HepG2 (cell line): ENCODE measurements around the gene HTRA1. TPM values are rescaled to one million over a fixed set of nuclear protein-coding genes. Genes with fewer than 3 reads are reported as not detected.

Experiments
- ATAC-seq: fragments of 200-7000 bp; cut with Tn5 transposase; 3 replicates; pipeline ENCODE4 v1.9.1; 2020; ENCODE audit warnings: mild to moderate bottlenecking, moderate library complexity
- BruUV-seq: library from RNA; stranded (reverse); fragments of 400-500 nt; replicated peaks from 2 replicates; lab custom pipeline; 2021; lab: Mats Ljungman, UMichigan
- CTCF ChIA-PET: fragments of 300-600 bp; formaldehyde crosslinking; extraction: SDS; loops from one replicate; lab custom pipeline; 2021; ENCODE audit warnings: low total read pairs, inconsistent platforms, low intra/inter-chr PET ratio; lab: Yijun Ruan, JAX
- POLR2A ChIA-PET: fragments of 350-600 bp; sonication (Branson Sonifier 250); formaldehyde crosslinking; loops from one replicate; lab custom pipeline; 2020; ENCODE audit warnings: antibody characterized with exemption, inconsistent platforms; lab: Yijun Ruan, JAX
- DNase-seq: peaks from one replicate; pipeline ENCODE4 v3.0.0-alpha.2; 2015; ENCODE audit warnings: low spot score
- FAIRE-seq: peaks from 3 replicates; lab custom pipeline; 2011; peaks lifted over from hg19 to GRCh38; lab: Jason Lieb, UNC
- H2AFZ ChIP-seq: one replicate; pipeline ENCODE4 v1.6.1; 2011; ENCODE audit warnings: low read length, inconsistent platforms
- H3K27ac ChIP-seq: fragments of 300-600 bp; 3 replicates; pipeline ENCODE4 v1.8.0; 2011; ENCODE audit warnings: mixed run types, mild to moderate bottlenecking, mixed read lengths, low read length, inconsistent platforms; ENCODE audit not compliant: insufficient read depth; ENCODE audit errors: extremely low read length
- H3K27me3 ChIP-seq, 2 experiments: fragments of 200-600 bp in 1 of 2; 2 replicates in 1 of 2; 3 replicates in 1 of 2; pipeline versions ENCODE4 v1.6.0 to v1.8.0; 2011; ENCODE audit warnings: low read length in 2 of 2, mild to moderate bottlenecking in 2 of 2, moderate library complexity in 2 of 2, inconsistent platforms in 1 of 2; ENCODE audit not compliant: insufficient read depth in 2 of 2, control insufficient read depth in 1 of 2
- H3K36me3 ChIP-seq, 2 experiments: fragments of 200-600 bp in 1 of 2; replicated peaks in 1 of 2; 2 replicates in 1 of 2; 3 replicates in 1 of 2; pipeline versions ENCODE4 v1.5.1 to v1.8.0; 2011; ENCODE audit warnings: low read length in 2 of 2, inconsistent platforms in 1 of 2; ENCODE audit not compliant: insufficient read depth in 2 of 2, control insufficient read depth in 1 of 2
- H3K4me1 ChIP-seq: 2 replicates; pipeline ENCODE4 v1.5.1; 2012; ENCODE audit warnings: low read length, inconsistent platforms; ENCODE audit not compliant: insufficient read depth
- H3K4me2 ChIP-seq: 2 replicates; pipeline ENCODE4 v1.6.0; 2011; ENCODE audit warnings: low read depth, low read length, inconsistent platforms
- H3K4me3 ChIP-seq, 3 experiments: fragments of 200-600 bp in 1 of 3; sonication (generic), shearing (Covaris generic) in 1 of 3; replicated peaks in 1 of 3; 2 replicates each; pipeline ENCODE4 v1.5.1; 2011 to 2016; ENCODE audit warnings: low read length in 3 of 3, inconsistent platforms in 2 of 3, low read depth in 2 of 3, mild to moderate bottlenecking in 2 of 3, control low read depth in 1 of 3, mixed read lengths in 1 of 3; ENCODE audit not compliant: insufficient read depth in 1 of 3
- H3K79me2 ChIP-seq: one replicate; pipeline ENCODE4 v1.6.1; 2011; ENCODE audit warnings: low read length, inconsistent platforms; ENCODE audit not compliant: insufficient read depth
- H3K9ac ChIP-seq: 2 replicates; pipeline ENCODE4 v1.6.0; 2011; ENCODE audit warnings: mild to moderate bottlenecking, low read depth, low read length, inconsistent platforms; ENCODE audit not compliant: insufficient read depth
- H3K9me3 ChIP-seq: 2 replicates; pipeline ENCODE4 v1.5.1; 2012; ENCODE audit warnings: mild to moderate bottlenecking, low read length
- H4K20me1 ChIP-seq: 2 replicates; pipeline ENCODE4 v1.6.0; 2011; ENCODE audit warnings: inconsistent platforms, mild to moderate bottlenecking, low read length, moderate library complexity; ENCODE audit not compliant: insufficient read depth
- KLF6 ChIP-seq: IDR thresholded peaks from 2 replicates; pipeline ENCODE4 v1.8.0; 2016; ENCODE audit warnings: missing biosample characterization, missing genetic modification reagents
- XRCC5 ChIP-seq: fragments of 200-400 bp; formaldehyde crosslinking; optimal IDR thresholded peaks from 2 replicates; pipeline ENCODE3; 2017; ENCODE audit warnings: mild to moderate bottlenecking, low read length
- ZBTB38 ChIP-seq: sonication (generic); formaldehyde crosslinking; IDR thresholded peaks from 2 replicates; pipeline ENCODE4 v1.5.1; 2020; ENCODE audit warnings: mild to moderate bottlenecking, missing genetic modification reagents
- ZFP82 ChIP-seq: sonication (generic); formaldehyde crosslinking; IDR thresholded peaks from 2 replicates; pipeline ENCODE4 v1.5.1; 2020; ENCODE audit warnings: mild to moderate bottlenecking, missing genetic modification reagents, borderline replicate concordance
- ZNF33A ChIP-seq: sonication (generic); formaldehyde crosslinking; IDR thresholded peaks from 2 replicates; pipeline ENCODE4 v1.5.1; 2020; ENCODE audit warnings: missing genetic modification reagents, mild to moderate bottlenecking, moderate library complexity, borderline replicate concordance
- ZNF569 ChIP-seq: sonication (generic); formaldehyde crosslinking; IDR thresholded peaks from 2 replicates; pipeline ENCODE4 v1.5.0; 2020; ENCODE audit warnings: mild to moderate bottlenecking, missing genetic modification reagents, moderate library complexity, borderline replicate concordance
- ZNF790 ChIP-seq: sonication (generic); formaldehyde crosslinking; IDR thresholded peaks from 2 replicates; pipeline ENCODE4 v1.8.0; 2022; ENCODE audit warnings: missing genetic modification reagents, mild to moderate bottlenecking, borderline replicate concordance
- ZSCAN29 ChIP-seq: sonication (generic); formaldehyde crosslinking; conservative IDR thresholded peaks from 2 replicates; pipeline ENCODE4 v1.4.0; 2020; ENCODE audit warnings: mild to moderate bottlenecking, missing genetic modification reagents
- WGBS: methylation state at CpG from one replicate; pipeline ENCODE4 v1.1.6; 2017; ENCODE audit warnings: low lambda C conversion rate; 5-methylcytosine and 5-hydroxymethylcytosine counted together
- in situ Hi-C: cut with HindIII; loops from 2 replicates; pipeline ENCODE4 v1.10.0; 2017; ENCODE audit warnings: low pct_unique_long_range_greater_than_20kb; ENCODE audit not compliant: extremely low pct_ligation_motif_present
- intact Hi-C: fragments of 100-400 bp; cut with micrococcal nuclease; formaldehyde crosslinking; loops from one replicate; pipeline ENCODE4 v1.10.0; 2022; ENCODE audit not compliant: unreplicated experiment
- polyA plus RNA-seq, 8 experiments: library from polyadenylated mRNA; depleted of rRNA in 3 of 8; stranded (reverse) in 7 of 8; unstranded in 1 of 8; fragments of >200 nt; fragmentation: Illumina TruSeq in 4 of 8; extraction: Trizol in 4 of 8; gene quantifications; 2 replicates each; pipeline versions ENCODE4 v1.2.1 to v1.2.3, GENCODE V29; 2011 to 2016; ENCODE audit warnings: low read depth in 4 of 8, missing spikeins in 1 of 8, mixed read lengths in 1 of 8; ENCODE audit not compliant: insufficient read depth in 1 of 8
- total RNA-seq, 5 experiments: library from RNA; depleted of rRNA; stranded (reverse); fragments of >200 nt; fragmentation: Illumina TruSeq; extraction: Trizol; gene quantifications; 2 replicates each; pipeline ENCODE4 v1.2.3, GENCODE V29; 2016; ENCODE audit warnings: low read depth in 1 of 5
- TF ChIP-seq, protein P1 (sequence below): sonication (generic); formaldehyde crosslinking; IDR thresholded peaks from 2 replicates; pipeline ENCODE4 v1.4.0; 2020; ENCODE audit warnings: missing genetic modification reagents, low read depth, mild to moderate bottlenecking, borderline replicate concordance
- TF ChIP-seq, protein P2 (sequence below): sonication (generic); formaldehyde crosslinking; IDR thresholded peaks from 2 replicates; pipeline ENCODE4 v1.4.0; 2020; ENCODE audit warnings: missing genetic modification reagents
- TF ChIP-seq, protein P3 (sequence below): sonication (generic); formaldehyde crosslinking; IDR thresholded peaks from 2 replicates; pipeline ENCODE4 v1.4.0; 2020; ENCODE audit warnings: missing genetic modification reagents, borderline replicate concordance
- TF ChIP-seq, protein P4 (sequence below): sonication (generic); formaldehyde crosslinking; IDR thresholded peaks from 2 replicates; pipeline ENCODE4 v1.5.0; 2020; ENCODE audit warnings: mild to moderate bottlenecking, missing genetic modification reagents

The HTRA1 gene
- total and polyA plus RNA-seq, 2 of the 13 experiments (the other 11 are each of a cell fraction or from before 2014, with no cell fraction given): 0.11 to 0.40 TPM

- WGBS: 30% methylated on average over 3 of the region's 3 CpGs
- H3K79me2 ChIP-seq: no peaks in the 10 kb centered on the region
- no peak for DNase-seq
- no peaks in the 10 kb centered on the region for H3K36me3 ChIP-seq
- H2AFZ ChIP-seq: no peak overlapping the region
- TF ChIP-seq, protein P1, sequence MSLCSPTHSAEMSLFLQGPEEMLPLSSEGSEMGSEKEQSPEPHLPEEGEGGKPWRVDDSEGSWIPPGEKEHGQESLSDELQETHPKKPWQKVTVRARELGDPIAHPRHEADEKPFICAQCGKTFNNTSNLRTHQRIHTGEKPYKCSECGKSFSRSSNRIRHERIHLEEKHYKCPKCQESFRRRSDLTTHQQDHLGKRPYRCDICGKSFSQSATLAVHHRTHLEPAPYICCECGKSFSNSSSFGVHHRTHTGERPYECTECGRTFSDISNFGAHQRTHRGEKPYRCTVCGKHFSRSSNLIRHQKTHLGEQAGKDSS: no peak
- TF ChIP-seq ZSCAN29 (CRISPR knock-in tag) (no peak), KLF6 (CRISPR knock-in tag) (no peak), ZNF790 (no peak), ZNF33A (CRISPR knock-in tag) (no peak), ZBTB38 (no peak), XRCC5 (no peak), ZFP82 (CRISPR knock-in tag) (no peak), ZNF569 (CRISPR knock-in tag) (no peak)
- TF ChIP-seq, protein P2, sequence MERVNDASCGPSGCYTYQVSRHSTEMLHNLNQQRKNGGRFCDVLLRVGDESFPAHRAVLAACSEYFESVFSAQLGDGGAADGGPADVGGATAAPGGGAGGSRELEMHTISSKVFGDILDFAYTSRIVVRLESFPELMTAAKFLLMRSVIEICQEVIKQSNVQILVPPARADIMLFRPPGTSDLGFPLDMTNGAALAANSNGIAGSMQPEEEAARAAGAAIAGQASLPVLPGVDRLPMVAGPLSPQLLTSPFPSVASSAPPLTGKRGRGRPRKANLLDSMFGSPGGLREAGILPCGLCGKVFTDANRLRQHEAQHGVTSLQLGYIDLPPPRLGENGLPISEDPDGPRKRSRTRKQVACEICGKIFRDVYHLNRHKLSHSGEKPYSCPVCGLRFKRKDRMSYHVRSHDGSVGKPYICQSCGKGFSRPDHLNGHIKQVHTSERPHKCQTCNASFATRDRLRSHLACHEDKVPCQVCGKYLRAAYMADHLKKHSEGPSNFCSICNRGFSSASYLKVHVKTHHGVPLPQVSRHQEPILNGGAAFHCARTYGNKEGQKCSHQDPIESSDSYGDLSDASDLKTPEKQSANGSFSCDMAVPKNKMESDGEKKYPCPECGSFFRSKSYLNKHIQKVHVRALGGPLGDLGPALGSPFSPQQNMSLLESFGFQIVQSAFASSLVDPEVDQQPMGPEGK (CRISPR knock-in tag): no peak
- TF ChIP-seq, protein P3, sequence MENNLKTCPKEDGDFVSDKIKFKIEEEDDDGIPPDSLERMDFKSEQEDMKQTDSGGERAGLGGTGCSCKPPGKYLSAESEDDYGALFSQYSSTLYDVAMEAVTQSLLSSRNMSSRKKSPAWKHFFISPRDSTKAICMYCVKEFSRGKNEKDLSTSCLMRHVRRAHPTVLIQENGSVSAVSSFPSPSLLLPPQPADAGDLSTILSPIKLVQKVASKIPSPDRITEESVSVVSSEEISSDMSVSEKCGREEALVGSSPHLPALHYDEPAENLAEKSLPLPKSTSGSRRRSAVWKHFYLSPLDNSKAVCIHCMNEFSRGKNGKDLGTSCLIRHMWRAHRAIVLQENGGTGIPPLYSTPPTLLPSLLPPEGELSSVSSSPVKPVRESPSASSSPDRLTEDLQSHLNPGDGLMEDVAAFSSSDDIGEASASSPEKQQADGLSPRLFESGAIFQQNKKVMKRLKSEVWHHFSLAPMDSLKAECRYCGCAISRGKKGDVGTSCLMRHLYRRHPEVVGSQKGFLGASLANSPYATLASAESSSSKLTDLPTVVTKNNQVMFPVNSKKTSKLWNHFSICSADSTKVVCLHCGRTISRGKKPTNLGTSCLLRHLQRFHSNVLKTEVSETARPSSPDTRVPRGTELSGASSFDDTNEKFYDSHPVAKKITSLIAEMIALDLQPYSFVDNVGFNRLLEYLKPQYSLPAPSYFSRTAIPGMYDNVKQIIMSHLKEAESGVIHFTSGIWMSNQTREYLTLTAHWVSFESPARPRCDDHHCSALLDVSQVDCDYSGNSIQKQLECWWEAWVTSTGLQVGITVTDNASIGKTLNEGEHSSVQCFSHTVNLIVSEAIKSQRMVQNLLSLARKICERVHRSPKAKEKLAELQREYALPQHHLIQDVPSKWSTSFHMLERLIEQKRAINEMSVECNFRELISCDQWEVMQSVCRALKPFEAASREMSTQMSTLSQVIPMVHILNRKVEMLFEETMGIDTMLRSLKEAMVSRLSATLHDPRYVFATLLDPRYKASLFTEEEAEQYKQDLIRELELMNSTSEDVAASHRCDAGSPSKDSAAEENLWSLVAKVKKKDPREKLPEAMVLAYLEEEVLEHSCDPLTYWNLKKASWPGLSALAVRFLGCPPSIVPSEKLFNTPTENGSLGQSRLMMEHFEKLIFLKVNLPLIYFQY (CRISPR knock-in tag): no peak
- TF ChIP-seq, protein P4, sequence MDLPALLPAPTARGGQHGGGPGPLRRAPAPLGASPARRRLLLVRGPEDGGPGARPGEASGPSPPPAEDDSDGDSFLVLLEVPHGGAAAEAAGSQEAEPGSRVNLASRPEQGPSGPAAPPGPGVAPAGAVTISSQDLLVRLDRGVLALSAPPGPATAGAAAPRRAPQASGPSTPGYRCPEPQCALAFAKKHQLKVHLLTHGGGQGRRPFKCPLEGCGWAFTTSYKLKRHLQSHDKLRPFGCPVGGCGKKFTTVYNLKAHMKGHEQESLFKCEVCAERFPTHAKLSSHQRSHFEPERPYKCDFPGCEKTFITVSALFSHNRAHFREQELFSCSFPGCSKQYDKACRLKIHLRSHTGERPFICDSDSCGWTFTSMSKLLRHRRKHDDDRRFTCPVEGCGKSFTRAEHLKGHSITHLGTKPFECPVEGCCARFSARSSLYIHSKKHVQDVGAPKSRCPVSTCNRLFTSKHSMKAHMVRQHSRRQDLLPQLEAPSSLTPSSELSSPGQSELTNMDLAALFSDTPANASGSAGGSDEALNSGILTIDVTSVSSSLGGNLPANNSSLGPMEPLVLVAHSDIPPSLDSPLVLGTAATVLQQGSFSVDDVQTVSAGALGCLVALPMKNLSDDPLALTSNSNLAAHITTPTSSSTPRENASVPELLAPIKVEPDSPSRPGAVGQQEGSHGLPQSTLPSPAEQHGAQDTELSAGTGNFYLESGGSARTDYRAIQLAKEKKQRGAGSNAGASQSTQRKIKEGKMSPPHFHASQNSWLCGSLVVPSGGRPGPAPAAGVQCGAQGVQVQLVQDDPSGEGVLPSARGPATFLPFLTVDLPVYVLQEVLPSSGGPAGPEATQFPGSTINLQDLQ (CRISPR knock-in tag): no peak
- TF ChIP-seq, all 625 proteins: peak for 0
- no peak for ATAC-seq
- no TSS peak for BruUV-seq
- Histone ChIP-seq H3K9me3 (no peaks in the 10 kb centered on the region), H3K4me1 (no peaks in the 10 kb centered on the region), H3K4me3 (no peak overlapping the region), H3K27ac (no peak overlapping the region), H4K20me1 (no peaks in the 10 kb centered on the region), H3K9ac (no peak overlapping the region), H3K27me3 (peaks cover 2 to 53% of the 10 kb centered on the region in 2 experiments), H3K4me2 (no peak overlapping the region)
- CTCF ChIA-PET: no interaction called here
- in situ Hi-C loops: no loop called here
- intact Hi-C loops: no loop called here
- POLR2A ChIA-PET: no interaction called here
- no peak for FAIRE-seq
These were observed 7.3 kb upstream of the HTRA1 start for GRCh38 chr10:122454071-122454470.
